Measurements from ENCODE around the gene TCHP.

The TCHP gene

GRCh38 chr12:109961612-109962011 is 61.5 kb downstream of the TCHP start:
- DNase-seq (ENCODE audit: low spot score), result no peak
- in situ Hi-C loops (cut with MboI; ENCODE audit: low pct_unique_long_range_greater_than_20kb, low sequenced_read_pairs, unreplicated experiment), result no loop called here
- TF ChIP-seq CTCF (IDR thresholded peaks at IDR 0.05; ENCODE audit: extremely low read depth, insufficient read depth, missing control alignments), result no peak

- TF ChIP-seq CTCF (IDR thresholded peaks at IDR 0.05; ENCODE audit: extremely low read depth, insufficient read depth, missing control alignments), result no peak
- DNase-seq (ENCODE audit: low spot score), result no peak
- in situ Hi-C loops (cut with MboI; ENCODE audit: low pct_unique_long_range_greater_than_20kb, low sequenced_read_pairs, unreplicated experiment), result no loop called here
These were observed 62.3 kb downstream of the TCHP start for GRCh38 chr12:109962398-109962797.

- no peak for TF ChIP-seq CTCF (IDR thresholded peaks at IDR 0.05; ENCODE audit: extremely low read depth, insufficient read depth, missing control alignments)
- DNase-seq (ENCODE audit: low spot score), result no peak
- in situ Hi-C loops (cut with MboI; ENCODE audit: low pct_unique_long_range_greater_than_20kb, low sequenced_read_pairs, unreplicated experiment), result no loop called here
These were observed 63.3 kb downstream of the TCHP start for GRCh38 chr12:109963330-109963729.

GRCh38 chr12:109963743-109964429 is 63.8 kb downstream of the TCHP start:
- in situ Hi-C loops (cut with MboI; ENCODE audit: low pct_unique_long_range_greater_than_20kb, low sequenced_read_pairs, unreplicated experiment), result no loop called here
- TF ChIP-seq CTCF (IDR thresholded peaks at IDR 0.05; ENCODE audit: extremely low read depth, insufficient read depth, missing control alignments), result no peak
- DNase-seq (ENCODE audit: low spot score), result no peak

GRCh38 chr12:109966546-109966945 is 66.5 kb downstream of the TCHP start:
- no peak for TF ChIP-seq CTCF (IDR thresholded peaks at IDR 0.05; ENCODE audit: extremely low read depth, insufficient read depth, missing control alignments)
- in situ Hi-C loops (cut with MboI; ENCODE audit: low pct_unique_long_range_greater_than_20kb, low sequenced_read_pairs, unreplicated experiment), result no loop called here

GRCh38 chr12:109967383-109968031 is 67.4 kb downstream of the TCHP start:
- in situ Hi-C loops (cut with MboI; ENCODE audit: low pct_unique_long_range_greater_than_20kb, low sequenced_read_pairs, unreplicated experiment), result no loop called here
- DNase-seq (ENCODE audit: low spot score), result no peak
- no peak for TF ChIP-seq CTCF (IDR thresholded peaks at IDR 0.05; ENCODE audit: extremely low read depth, insufficient read depth, missing control alignments)

More at GRCh38 chr12:109966546-109966945, 66.5 kb downstream of the TCHP start:
- no peak for DNase-seq (ENCODE audit: low spot score)
